Stimulated activated CD8-positive, alpha-beta memory T cell treated with anti-CD3 and anti-CD28 coated beads, Interleukin-15, amount 100 ng/mL, for 4 hours (primary cell): ENCODE results near the gene SYCN.
"Not testable (repeated sequence)": the region's sequence is repeated elsewhere in the genome, so short reads cannot be mapped to it uniquely, and the experiment has no call there.

ENCODE experiments used
- DNase-seq, 2 donors: peaks; one replicate each; pipeline ENCODE4 v3.0.0-alpha.2; 2020; ENCODE audit warnings: low read depth in 2 of 2

SYCN gene, protein sequence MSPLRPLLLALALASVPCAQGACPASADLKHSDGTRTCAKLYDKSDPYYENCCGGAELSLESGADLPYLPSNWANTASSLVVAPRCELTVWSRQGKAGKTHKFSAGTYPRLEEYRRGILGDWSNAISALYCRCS

DNA sequence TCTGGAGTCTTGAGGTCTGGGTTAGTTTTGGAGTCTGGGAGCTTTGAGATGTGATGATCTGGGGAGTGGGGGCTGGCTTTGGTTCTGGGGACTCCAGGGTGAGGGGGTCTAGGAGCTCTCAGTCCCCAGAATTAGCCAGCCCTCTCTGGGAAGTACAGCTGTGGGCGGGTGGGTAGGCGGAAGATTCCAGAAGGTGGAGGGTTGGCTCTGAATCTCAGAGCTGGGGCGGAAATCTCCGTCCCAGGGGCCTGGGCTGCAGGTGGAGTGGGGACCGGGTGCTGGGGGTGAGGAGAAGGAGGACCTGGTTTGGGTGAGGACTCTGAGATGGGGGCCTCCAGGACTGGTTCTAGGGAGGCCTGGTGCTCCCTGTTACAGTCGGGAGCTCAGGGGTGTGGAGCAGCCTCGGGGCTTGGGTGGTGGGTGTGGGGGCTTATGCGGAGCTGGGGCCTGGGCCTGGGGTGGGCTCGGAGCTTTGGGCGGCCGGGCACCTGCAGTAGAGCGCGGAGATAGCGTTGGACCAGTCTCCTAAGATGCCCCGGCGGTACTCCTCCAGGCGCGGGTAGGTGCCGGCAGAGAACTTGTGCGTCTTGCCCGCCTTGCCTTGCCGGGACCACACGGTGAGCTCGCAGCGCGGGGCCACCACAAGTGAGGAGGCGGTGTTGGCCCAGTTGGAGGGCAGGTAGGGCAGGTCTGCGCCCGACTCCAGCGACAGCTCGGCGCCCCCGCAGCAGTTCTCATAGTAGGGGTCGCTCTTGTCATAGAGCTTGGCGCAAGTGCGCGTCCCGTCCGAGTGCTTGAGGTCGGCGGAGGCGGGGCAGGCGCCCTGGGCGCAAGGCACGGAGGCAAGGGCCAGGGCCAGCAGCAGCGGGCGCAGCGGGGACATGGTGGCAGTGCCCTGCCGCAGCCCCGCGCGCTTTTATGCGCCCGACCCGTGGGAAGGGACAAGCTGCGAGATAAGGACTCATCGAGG is at the start of gene SYCN:
TSS of gene SYCN (minus strand) at position 892 of the 970 bp plus-strand sequence. CDS start at position 883, 9 bp downstream.
- no peak for DNase-seq

DNA sequence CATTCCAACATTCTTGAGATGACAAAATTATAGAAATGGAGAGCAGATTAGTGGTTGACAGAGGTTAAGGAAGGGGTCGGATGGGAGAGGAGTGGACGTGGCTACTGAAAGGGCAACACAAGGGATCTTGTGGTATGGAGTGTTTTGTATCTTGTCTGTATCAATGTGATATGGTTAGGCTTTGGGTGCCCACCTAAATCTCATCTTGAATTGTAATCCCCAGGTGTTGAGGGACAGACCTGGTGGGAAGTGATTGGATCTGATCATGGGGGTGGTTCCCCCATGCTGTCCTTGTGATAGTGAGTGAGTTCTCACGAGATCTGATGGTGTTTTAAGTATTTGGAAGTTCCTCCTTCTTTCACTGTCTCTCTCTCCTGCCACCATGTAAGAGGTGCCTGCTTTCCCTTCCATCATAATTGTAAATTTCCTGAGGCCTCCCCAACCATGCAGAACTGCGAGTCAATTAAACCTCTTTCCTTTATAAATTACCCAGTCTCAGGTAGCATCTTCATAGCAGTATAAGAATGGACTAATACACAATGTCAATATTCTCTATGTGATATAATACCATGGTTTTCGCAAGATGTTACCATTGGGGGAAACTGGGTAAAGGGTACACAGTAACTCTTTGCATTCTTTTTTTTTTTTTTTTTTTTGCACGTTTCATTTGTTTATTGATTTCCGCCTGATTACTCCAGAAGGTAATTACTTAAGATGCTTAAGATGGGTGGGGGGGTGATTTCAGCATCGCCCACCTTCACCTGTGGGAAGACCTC is 49.5 kb upstream of the SYCN start:
- DNase-seq = no peak

DNA sequence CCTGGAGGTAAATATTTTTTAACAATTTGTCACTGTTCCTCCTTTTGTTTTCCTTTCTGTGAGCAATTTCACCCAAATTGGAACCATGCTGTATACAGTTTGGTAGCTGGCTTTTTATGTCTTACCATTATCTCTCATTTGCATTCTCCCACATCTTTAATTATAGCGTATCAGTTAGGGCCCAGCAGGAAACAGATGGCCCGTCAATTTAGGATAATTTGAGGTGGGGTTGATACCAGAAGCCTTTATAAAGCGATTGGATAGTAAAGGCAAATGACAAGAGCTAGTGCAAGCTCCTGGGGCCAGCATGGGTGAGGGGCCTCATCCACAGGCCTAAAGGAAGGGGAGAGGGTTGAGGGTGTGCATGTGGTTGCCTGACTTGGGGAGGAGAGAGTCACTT is 48.4 kb upstream of the SYCN start:
- DNase-seq = no peak

DNA sequence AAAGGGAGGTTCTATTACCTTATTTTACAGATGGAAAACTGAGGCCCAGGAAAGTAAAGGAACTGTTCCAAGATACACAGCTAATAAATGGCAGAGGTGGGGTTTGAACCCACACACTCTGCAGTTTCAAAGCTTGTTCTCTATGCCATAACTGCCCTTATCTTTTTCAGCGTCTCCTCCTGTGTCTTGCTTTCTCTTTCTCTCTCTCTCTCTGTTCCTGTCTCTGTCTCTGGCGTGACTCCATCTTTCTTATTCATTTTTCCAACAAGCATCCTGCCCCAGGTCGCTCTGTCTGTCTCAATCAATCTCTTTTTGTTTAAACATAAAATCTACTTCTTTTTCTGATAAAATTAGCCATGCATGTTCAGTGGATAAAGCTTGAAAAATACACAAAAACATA is 47.8 kb upstream of the SYCN start:
- no peak for DNase-seq

DNA sequence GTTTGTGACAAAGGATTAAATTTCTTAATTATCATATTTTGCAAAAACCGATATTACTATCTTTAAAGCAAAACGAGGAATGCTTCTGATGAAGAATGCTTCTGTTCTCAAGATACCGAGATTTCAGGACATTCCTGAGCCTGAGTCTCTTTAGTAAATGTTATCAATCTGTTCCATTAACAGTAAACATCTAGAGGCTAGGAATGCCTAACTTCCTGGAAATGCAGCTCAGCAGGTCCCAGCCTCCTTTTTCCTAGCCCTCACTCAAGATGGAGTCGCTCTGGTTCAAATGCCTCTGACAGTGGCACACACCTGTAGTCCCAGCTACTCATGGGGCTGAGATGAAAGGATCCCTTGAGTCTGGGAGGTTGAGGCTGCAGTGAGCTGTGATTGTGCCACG is 47.0 kb upstream of the SYCN start:
- no peak for DNase-seq

DNA sequence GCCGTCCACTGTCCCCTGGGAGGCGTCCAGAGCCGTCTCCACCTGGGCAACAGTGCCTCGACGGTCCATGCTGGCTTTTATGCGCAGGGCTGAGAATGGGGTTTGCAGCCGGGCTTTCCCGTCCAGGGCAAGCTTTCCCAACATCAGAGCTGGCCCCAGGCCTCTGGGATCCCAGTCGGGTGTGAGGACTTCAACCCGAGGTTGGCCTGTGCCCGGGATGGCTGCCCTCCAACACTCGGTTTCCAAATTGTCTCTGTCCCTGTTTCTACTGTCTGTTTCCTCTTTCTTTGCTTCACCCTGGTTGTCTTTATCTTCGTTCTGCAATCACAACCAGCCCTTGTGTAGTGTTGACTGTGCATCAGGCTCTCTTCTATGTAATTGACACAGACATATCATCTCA is 44.7 kb upstream of the SYCN start, which contains the start of gene IFNL4:
TSS of gene IFNL4 (minus strand) at position 51 of the 400 bp plus-strand sequence.
- no peak for DNase-seq

DNA sequence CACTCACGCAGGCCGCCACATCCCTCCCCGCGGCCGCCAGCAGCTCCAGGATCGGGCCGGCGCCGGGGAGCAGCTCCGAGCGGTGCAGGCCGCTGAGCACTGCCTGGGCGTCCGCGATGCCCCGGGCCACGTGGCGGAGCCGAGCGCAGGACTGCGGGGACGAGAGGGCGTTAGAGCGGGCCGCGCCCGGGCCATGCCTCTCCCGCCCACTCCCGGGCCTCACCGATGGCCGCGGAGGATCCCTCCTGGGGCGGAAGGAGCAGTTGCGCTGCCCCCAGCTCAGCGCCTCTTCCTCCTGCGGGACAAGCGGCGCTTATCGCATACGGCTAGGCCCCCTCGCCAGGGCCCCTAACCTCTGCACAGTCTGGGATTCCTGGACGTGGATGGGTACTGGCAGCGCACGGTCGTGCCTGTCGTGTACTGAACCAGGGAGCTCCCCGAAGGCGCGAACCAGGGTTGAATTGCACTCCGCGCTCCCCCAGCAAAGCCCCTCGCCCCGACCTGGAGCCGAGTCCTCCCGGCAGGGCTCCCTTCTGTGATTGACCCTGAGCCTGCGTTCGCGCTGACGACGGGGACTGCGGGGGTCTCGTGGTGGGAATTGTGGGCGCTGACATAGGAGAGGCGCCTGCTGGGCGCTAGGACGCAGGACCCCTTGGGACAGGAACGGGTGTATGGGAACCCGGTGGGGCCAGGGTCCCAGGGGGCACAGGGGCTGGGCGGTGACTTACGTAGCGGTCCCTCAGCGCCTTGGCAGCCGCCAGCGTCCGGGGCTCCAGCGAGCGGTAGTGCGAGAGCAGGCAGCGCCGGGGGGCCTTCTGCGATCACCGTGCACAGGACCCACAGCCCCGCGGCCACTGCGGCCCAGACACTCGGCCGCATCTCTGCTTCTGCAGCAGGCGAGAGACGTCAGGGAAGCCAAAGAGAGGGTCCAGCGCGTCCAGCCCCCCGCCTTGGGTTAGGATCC is 43.9 kb upstream of the SYCN start:
- no peak for DNase-seq

DNA sequence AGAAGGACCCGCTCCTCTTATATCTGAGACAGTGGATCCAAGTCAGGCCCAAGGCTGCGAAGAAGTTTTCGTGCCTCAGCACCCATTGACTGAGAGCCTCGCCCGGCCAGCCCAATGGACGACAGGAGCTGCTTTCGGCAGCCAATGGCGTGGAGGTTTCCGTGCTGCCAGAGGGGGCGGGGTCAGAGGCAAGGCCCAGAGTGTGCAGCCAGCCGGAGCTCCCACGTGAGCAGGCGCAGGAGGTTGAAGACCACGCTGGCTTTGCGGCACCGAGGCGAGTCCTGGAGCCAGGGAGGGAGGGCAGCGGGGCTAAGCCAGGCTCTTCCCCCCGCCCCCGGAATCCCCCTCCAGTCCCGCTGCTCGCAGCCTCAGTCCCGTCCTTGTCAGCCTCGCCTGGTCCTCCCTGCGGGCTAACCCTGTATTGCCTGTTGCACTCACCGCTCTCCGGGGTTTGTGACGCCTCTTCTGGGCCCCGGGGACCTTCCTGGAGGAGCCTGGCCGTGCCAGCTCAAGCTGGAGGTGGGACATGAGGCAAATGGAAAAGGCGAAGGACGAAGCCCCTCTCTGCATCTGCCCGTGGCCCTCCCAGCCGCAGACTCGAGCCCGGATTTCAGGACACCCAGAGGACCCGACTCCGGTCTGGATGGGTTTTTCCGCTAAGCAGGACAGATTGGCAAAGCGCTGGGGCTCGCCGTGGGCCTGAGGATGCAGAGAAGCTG is 43.0 kb upstream of the SYCN start:
- DNase-seq = peak in 1 of 2 donors; percentile 10

DNA sequence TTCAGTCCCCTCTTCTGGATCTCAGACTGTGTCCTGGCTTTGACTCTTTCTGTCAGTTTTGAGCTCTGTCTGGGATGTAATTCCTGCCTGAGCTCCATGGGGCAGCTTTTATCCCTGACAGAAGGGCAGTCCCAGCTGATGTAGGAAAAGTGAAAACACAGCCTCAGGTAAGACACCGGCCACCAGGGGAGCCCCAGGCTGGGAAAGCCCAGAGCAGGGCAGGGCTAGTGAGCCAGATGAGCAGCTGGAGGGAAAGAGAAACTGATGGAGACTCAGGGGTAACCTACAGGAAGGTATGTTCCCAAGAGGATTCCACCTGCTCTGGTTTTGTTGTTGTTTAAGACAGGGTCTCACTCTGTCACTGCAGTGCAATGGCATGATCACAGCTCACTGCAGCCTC is 41.1 kb upstream of the SYCN start:
- not testable (repeated sequence) for DNase-seq

DNA sequence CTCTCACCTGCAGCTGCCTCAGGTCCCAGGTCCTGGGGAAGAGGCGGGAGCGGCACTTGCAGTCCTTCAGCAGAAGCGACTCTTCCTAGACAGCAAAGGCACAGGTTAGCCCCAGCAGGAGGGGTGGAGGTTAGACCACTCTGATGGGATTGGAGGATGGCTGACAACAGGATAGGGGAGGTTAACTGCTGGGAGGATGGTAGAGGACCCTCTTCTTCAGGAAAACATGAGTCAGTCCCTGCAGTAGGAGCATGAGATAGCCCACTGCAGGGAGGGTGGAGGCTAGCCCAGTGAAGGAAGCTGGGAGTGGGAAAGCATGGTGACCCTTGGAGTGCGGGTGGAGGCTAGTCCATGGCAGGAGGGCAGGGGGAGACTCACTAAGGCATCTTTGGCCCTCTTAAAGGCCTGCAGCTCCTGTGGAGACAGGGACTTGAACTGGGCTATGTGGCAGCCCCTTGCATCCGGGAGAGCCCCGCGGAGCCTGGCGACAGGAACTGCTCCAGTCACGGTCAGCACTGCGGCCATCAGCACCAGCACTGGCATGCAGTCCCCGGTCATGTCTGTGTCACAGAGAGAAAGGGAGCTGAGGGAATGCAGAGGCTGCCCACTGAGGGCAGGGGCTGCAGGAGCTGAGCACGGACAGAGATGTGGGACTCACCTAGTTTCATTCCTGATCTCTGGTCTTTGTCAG is 40.5 kb upstream of the SYCN start, which contains the start of gene IFNL3:
TSS of gene IFNL3 (minus strand) at position 597 of the 691 bp plus-strand sequence. CDS start at position 558, 39 bp downstream.
- DNase-seq = not testable (repeated sequence)

DNA sequence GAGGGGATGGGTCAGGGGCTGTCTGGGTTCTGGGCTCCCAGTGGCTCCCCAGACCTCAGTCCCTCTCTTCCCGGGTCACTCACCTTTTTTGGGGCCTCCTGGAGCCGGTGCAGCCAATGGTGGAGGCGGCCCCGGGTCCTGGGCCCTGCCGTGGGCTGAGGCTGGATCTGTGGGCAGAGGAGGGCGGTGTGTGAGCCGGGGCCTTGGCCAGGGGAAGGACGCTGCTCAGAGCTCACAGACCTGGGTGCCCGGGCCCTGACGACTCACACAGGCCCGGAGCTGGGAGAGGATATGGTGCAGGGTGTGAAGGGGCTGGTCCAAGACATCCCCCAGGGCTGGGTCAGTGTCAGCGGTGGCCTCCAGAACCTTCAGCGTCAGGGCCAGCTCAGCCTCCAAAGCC is 39.7 kb upstream of the SYCN start:
- DNase-seq = not testable (repeated sequence)

DNA sequence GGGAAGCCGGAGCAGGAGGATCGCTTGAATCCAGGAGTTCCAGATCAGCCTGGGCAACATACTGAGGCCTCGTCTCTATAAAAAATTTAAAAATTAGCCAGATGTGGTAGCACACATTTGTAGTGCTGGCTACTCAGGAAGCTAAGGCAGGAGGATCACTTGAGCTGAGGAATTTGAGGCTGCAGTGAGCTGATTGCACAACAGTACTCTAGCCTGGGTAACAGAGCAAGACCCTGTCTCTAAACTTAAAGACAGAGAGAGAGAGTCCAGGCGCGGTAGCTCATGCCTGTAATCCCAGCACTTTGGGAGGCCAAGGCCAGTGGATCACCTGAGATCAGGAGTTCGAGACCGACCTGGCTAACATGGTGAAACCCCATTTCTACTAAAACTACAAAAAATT is 36.4 kb upstream of the SYCN start:
- DNase-seq = no peak

DNA sequence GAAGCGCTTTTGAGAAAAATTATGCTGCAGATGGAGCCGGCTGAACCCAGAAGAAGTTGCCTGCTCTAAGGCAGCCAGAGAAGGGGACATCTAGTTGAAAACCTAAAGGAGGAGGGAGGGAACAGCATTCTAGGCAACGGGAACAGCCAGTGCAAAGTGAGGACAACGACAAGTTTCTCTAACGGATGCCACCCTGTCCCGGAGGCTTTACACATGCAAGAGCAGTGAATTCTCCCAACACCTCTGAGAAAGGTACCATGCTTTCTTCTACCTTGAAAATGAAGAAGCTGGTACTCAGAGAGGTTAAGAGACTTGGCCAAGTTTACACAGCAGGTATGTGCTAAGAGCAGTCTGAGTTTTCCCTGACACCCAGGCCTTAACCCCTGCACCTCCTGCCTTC is 34.9 kb upstream of the SYCN start:
- no peak for DNase-seq

DNA sequence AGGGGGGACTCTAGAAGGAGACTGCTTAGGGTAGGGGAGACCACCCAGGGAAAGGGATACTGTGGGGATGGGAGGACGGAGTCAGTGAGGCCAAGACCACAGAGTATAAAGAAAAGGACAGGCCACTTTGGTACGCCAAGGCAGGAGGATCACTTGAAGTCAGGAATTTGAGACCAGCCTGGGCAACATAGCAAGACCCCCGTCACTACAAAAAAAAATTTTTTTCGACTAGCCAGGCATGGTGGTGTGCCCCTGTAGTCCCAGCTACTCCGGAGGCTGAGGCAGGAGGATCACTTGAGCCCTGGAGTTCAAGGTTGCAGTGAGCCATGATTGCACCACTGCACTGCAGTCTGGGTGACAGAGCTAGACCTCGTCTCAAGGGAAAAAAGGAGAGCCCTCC is 34.1 kb upstream of the SYCN start:
- DNase-seq = no peak

DNA sequence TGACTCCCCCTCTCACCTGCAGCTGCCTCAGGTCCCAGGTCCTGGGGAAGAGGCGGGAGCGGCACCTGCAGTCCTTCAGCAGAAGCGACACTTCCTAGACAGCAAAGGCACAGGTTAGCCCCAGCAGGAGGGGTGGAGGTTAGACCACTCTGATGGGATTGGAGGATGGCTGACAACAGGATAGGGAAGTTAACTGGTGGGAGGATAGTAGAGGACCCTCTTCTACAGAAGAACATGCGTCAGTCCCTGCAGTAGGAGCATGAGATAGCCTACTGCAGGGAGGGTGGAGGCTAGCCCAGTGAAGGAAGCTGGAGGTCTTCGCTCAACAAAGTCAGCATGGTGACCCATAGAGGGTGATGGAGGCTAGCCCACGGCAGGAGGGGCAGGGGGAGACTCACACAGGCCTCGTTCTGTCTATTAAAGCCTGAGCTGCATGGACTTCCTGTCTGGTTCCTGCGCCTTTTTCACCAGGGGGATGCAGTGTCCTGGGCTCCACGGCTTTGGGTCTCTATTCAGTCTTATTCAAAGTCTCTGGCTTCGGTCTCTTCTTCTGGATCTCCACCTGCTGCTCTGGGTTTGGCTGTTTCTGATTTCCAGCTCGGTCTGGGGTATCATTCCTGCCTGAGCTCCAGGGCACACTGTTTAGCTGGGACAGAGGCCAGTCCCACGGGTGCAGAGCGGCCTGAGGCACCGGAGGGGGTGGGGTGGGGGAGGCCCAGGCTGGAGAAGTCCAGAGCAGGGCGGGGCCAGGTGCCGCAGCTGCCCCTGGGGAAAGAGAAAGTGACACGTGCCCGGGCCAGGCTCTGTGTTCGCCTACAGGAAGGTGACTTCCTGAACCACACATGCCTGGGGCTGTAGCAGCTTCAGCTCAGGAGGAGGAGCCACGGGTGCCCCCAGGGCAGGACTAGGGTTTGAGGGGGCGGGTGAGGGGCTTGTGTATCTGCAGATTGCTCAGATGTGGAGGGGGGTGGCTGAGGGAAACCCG is 33.4 kb upstream of the SYCN start:
- DNase-seq = peak; percentile 8 to 20

DNA sequence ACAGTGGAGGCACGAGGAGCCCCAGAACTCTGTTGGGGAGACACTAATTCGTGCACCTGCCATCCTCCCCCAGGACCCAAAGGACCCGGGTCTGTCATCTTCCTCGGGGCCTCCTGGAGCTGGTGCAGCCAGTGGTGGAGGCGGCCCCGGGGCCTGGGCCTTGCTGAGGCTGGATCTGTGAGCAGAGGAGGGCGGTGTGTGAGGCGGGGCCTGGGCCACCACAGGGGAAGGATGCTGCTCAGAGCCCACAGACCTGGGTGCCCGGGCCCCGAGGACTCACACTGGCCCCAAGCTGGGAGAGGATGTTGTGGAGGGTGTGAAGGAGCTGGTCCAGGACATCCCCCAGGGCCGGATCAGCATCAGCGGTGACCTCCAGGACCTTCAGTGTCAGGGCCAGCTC is 32.5 kb upstream of the SYCN start:
- DNase-seq = no peak

DNA sequence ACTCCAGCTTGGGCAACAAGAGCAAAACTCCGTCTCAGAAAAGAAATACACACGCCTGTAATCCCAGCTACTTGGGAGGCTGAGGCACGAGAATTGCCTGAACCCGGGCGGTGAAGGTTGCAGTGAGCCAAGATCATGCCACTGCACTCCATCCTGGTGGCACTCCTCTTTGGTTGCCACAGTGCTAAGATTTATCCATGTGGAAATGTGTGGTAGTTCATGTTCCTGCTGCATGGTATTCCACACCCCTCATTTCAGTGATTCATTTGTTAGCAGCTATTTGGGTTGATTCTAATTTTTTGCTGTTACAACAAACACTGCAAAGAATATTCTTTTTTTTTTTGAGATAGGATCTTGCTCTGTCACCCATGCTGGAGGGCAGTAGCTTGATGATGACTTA is 28.6 kb upstream of the SYCN start:
- DNase-seq = no peak

DNA sequence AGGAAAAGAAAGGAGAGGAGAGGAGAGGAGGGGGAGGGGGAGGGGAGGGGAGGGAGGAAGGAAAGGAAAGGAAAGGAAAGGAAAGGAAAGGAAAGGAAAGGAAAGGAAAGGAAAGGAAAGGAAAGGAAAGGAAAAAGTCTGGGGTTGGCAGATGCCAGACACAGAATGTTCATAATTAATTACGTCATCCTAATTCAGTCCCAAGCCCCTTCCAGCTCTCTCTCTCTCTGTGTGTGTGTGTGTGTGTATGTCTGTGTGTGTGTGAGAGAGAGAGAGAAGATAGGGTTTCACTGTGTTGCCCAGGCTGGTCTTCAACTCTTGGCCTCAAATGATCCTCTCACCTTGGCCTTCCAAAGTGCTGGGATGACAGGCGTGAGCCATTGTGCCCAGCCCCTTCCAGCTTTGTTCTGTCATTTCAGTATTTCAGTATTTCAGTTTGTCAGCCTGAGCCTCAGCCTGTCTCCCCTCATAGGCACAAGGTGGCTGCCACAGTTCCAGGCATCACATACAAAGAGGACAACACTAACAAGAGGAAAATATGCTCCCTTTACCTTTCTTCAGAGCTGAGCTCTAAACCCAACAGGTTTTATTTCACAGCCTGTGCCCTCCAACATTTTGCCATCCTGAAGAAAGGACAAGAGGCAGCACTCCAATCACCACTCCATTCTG is 26.2 kb upstream of the SYCN start:
- DNase-seq = no peak
